HG03066 (cell line): ENCODE results near the gene CCDC112.

Experiments used
- ATAC-seq: cut with Tn5 transposase; IDR thresholded peaks from one replicate; pipeline ENCODE4 v1.9.1; 2021; ENCODE audit warnings: low read depth; ENCODE audit not compliant: unreplicated experiment

Gene CCDC112

GRCh38 chr5:115320006-115320405 is 23.6 kb upstream of the CCDC112 start:
- ATAC-seq = no peak

GRCh38 chr5:115319007-115319406 is 22.6 kb upstream of the CCDC112 start:
- no peak for ATAC-seq

GRCh38 chr5:115317736-115318135 is 21.3 kb upstream of the CCDC112 start:
- no peak for ATAC-seq

- no peak for ATAC-seq
Measured at GRCh38 chr5:115317320-115317719, 20.9 kb upstream of the CCDC112 start.

DNA sequence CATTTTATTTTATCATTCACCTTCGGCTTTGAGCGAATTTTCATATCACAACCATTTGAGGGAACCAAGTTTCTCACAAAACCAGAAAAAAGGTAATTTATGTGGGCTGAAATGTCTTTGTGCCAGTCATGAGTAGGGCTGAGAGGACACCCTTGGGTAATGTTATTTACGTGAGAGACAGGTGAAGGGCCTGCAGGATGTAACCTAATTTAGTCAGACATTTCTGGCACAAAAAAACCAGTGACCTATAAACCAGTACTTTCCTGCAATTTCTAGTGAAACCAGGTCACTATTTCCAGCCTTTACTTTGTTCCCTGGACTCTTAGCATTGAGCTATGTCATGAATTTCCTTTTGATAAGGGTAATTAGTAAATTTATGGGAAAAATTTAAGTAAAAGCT is 17.2 kb upstream of the CCDC112 start:
- no peak for ATAC-seq

DNA sequence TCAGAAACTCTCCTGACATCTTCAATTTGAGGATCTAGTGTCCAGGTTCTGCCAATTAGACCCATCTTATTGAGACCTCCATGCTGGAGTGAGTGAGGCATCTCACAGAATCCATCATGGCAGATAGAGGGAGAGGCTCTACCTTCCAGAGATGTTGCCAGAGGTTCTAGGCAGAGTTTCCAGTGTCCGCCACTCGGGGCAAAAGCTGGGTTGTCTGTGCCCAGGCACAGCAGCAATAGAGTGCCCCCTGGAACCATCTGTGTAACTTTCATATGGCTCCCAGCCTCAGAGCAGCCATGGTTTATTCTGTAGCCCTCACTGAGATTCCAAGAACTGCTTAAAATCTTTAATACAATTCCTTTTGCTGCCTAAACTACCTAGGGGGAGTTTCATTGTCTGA is 16.6 kb upstream of the CCDC112 start:
- ATAC-seq = no peak

DNA sequence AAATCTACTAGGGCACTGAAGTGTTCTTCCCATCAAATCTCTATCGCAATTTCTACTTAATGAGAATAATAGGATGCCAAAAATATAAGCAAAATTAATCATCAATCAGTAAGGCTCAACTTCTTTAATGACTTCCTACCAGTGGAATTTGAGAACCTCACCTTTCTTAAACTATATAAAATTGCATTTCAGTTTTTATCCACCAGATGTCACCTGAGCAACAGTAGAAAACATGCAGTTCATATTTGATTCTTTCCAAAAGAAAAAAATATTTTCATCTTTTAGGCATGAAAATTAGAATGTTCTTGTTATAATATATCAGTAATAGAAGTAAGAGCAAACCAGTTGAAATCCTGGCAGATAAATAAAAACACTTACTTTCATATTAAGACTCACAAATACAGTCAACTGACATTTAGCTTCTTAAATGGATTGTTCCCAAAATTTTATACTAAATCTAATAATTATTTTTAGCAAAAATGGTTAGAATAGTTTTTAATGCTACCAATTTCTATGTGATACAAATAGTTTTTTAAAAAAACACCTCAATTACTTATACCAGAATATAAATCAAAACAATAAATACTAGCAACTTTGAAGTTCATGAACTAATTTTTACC is 13.4 kb upstream of the CCDC112 start:
- no peak for ATAC-seq

DNA sequence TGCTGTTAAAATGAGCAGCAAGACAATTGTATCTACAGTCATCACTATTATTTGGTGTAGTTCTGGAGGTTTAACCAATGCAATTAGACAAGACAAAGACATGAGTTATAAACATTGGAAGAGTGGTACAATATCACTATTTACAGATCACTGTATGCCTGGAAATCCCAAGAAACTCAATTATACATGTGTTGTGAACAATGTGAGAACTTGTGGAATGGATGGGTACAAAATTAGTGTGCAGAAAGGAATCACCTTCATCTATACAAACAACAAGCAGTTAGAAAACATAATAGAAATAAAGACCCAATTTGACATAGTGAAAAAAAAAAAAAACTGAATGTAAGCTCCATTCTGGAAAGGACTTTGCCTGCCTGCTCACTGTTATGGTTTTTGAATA is 12.4 kb upstream of the CCDC112 start:
- ATAC-seq = no peak

DNA sequence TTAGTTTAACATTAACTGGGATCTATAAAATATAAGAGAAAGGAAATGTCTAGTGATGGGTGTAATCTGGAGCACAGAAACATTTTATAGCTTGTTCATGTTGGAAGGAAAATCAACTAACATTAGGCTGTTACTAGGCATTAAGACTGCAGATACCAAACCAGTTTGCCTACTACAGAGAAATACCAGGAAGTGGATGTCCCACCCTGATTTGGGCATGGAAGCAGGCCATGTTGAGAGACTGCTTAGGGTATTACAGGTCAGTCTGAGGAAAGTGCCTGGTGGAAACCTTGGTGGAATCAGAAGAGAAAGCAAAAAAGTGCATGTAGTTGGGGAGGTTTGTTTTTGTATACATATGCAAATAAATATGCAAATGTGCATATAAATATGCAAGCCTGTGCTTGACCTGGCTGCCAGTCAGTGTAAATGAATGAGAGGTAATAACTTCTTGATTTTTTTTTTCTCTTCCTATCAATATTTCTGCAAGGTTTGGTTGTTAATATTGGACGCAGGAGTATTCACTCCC is 9.6 kb upstream of the CCDC112 start:
- no peak for ATAC-seq

DNA sequence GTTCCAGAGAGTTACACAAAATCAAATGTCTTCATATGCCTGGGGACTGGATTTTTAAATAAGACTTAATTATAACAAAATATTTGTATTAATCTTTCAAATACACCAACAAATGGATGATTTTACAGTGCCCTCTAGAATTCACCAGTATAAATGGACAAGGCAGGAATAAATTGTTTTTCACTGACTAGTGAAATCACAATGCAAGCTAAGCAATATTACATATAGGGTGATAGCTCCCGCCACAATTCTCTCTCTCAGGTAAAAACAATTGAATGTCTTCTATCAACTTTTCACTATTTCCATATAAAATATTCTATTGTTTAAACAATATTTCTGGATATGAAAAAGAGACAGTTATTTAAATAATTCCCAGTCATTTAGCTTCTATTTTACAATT is 8.0 kb upstream of the CCDC112 start:
- no peak for ATAC-seq

GRCh38 chr5:115298811-115299210 is 2.4 kb upstream of the CCDC112 start:
- no peak for ATAC-seq

DNA sequence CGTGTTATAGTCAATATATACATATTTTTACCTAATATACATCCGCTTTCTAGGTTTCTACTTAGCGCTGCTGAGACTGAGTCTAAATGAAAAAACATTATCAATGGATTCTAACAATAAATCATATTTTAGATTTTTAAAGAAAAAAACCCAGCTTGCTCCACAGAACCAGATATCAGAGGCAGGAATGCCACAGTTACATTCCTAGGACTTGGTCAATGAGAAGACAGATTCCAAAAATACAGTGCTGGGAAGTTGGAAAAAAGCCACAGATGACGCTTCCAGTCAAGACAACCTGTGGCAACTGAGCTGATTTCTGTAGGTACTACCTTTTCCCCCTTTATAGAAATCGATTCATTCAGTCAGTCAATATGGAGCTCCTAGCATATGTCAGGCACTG is 577 bp upstream of the CCDC112 start:
- no peak for ATAC-seq

DNA sequence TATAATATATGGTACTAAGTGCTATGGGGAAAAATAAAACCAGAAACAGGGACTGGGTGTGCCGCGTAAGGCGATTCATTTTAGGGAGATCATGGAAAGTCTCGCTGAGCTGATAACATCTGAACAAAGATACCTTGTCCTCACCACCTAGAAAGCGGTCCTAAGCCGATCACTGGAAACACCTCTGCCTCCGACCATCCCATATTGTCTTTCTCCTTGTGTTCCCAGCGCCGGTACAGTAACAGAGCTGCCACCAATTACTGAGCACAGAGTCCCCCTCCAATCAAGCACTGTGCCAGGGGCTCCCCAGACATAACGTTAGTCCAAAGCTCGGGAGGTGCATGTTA is 704 bp downstream of the CCDC112 start:
- no peak for ATAC-seq

DNA sequence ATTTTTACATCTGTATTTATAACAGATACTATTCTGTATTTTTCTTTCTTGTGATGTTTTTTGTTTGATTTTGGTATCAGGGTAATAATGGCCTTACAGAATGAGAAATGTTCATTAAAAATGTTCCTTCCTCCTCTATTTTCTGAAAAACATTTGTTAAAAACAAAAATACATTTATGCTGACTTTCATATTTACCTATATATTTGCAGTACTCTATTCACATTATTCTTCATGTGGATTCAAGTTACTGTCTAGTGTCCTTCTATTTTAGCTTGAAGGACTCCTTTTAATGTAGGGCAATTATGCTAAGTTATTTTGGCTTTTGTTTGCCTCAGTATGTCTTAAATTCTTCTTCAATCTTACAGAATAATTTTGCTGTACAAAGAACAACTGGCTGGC is 5.1 kb downstream of the CCDC112 start:
- ATAC-seq = no peak

GRCh38 chr5:115289104-115289503 is 7.3 kb downstream of the CCDC112 start:
- no peak for ATAC-seq

DNA sequence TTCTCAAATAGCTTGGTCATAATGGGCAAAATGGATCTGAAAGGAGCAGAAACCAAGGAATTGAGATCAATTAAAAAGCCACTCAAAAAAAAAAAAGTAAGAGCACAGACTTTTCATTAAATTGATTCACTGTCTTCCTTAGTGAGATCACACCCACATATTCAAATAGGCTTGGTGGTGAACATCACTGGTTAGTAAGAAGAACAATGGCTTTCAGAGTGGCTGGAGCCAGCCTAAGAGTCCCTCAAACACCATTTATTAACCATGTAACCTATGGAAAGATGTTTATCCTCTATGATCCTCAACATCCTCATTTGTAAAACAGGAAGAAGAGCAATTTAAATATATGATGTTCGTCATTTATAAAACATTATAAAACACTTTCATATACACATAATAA is 12.4 kb downstream of the CCDC112 start:
- no peak for ATAC-seq

GRCh38 chr5:115282131-115282530 is 14.3 kb downstream of the CCDC112 start:
- ATAC-seq = no peak

GRCh38 chr5:115274584-115274983 is 21.9 kb downstream of the CCDC112 start:
- ATAC-seq = no peak

DNA sequence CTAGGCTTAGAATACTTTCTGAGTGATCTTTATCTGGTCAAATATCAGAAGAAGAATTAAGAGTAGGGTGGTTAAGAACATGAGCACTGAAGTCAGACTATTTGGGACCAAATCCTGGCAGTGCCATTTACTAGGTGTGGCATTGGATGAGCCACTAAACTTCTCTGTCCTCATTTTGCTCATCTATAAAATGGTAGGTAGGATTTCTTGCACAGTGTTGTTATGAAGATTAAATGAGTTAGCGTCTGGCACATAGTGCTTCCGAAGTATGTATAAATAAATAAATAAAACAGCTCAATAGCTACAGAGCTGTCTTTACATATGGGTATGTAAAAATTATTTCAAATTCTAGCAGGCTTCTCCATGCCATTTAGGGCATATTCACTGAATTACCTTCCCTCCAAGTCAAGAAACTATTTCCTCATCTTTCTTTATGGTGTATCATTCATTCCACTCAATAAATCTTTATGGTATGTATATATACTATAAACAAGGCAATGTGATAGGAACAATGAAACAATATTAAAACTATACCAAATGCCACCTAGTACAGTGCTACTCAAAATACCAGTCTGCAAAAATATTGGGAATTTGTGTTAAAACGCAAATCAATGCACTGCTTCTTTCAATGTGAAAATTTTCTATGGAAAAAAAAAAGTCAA is 24.0 kb downstream of the CCDC112 start:
- ATAC-seq = no peak

GRCh38 chr5:115271295-115272050 is 25.0 kb downstream of the CCDC112 start:
- no peak for ATAC-seq

GRCh38 chr5:115267617-115268016 is 28.8 kb downstream of the CCDC112 start:
- no peak for ATAC-seq

GRCh38 chr5:115265220-115265619 is 31.2 kb downstream of the CCDC112 start:
- no peak for ATAC-seq
